IMR-90 (cell line): ENCODE data around the gene SCARF1. TPM values are rescaled to one million over a fixed set of nuclear protein-coding genes. Genes with fewer than 3 reads are reported as not detected.

Source experiments
- ATAC-seq: fragments of 200-7000 bp; cut with Tn5 transposase; 2 replicates; pipeline ENCODE4 v1.9.1; 2020; ENCODE audit warnings: low read depth, mild to moderate bottlenecking, moderate library complexity
- BruUV-seq: library from RNA; stranded (reverse); fragments of 400-500 nt; replicated peaks from 2 replicates; lab custom pipeline; 2021; lab: Mats Ljungman, UMichigan
- CTCF ChIA-PET: fragments of 300-600 bp; formaldehyde crosslinking; extraction: SDS; loops from one replicate; lab custom pipeline; 2021; ENCODE audit warnings: antibody characterized with exemption; lab: Yijun Ruan, JAX
- POLR2A ChIA-PET: fragments of 300-600 bp; sonication (Branson Sonifier 250); formaldehyde crosslinking; loops from one replicate; lab custom pipeline; 2022; ENCODE audit warnings: antibody characterized with exemption; ENCODE audit not compliant: unreplicated experiment; lab: Charles Lee
- DNase-seq: peaks from one replicate; pipeline ENCODE4 v3.0.0; 2013
- H2AFZ ChIP-seq: replicated peaks from 2 replicates; pipeline ENCODE3; 2013; ENCODE audit warnings: low read length, mild to moderate bottlenecking; ENCODE audit not compliant: poor library complexity
- H2AK5ac ChIP-seq: 2 replicates; pipeline ENCODE4 v1.6.1; 2013; ENCODE audit warnings: low read depth, low read length, inconsistent platforms
- H2AK9ac ChIP-seq: replicated peaks from 2 replicates; pipeline ENCODE3; 2013; ENCODE audit warnings: mild to moderate bottlenecking, low read depth, low read length, moderate library complexity; ENCODE audit not compliant: poor library complexity
- H2BK120ac ChIP-seq: 2 replicates; pipeline ENCODE4 v1.6.1; 2013; ENCODE audit warnings: low read depth, low read length, inconsistent platforms
- H2BK15ac ChIP-seq: 3 replicates; pipeline ENCODE4 v1.6.1; 2013; ENCODE audit warnings: low read depth, low read length, inconsistent platforms
- H2BK20ac ChIP-seq: 2 replicates; pipeline ENCODE4 v1.6.1; 2013; ENCODE audit warnings: low read depth, mild to moderate bottlenecking, inconsistent platforms, low read length, moderate library complexity
- H2BK5ac ChIP-seq: 2 replicates; pipeline ENCODE4 v1.6.1; 2013; ENCODE audit warnings: mild to moderate bottlenecking, low read depth, low read length, inconsistent platforms; ENCODE audit not compliant: poor library complexity, severe bottlenecking
- H3K14ac ChIP-seq: replicated peaks from 2 replicates; pipeline ENCODE4 v1.6.1; 2013; ENCODE audit warnings: low read depth, low read length, inconsistent platforms
- H3K18ac ChIP-seq: 2 replicates; pipeline ENCODE4 v1.6.1; 2013; ENCODE audit warnings: low read depth, low read length, control low read depth
- H3K23ac ChIP-seq: 2 replicates; pipeline ENCODE4 v1.6.1; 2013; ENCODE audit warnings: low read depth, low read length, inconsistent platforms
- H3K27ac ChIP-seq: 2 replicates; pipeline ENCODE4 v1.5.1; 2013; ENCODE audit warnings: mild to moderate bottlenecking, control low read depth, low read length; ENCODE audit not compliant: insufficient read depth
- H3K27me3 ChIP-seq: 2 replicates; pipeline ENCODE4 v1.6.1; 2013; ENCODE audit warnings: low read length; ENCODE audit not compliant: control insufficient read depth, insufficient read depth
- H3K36me3 ChIP-seq: 2 replicates; pipeline ENCODE4 v1.6.1; 2013; ENCODE audit warnings: low read length, mixed read lengths; ENCODE audit not compliant: control insufficient read depth, insufficient read depth
- H3K4ac ChIP-seq: 2 replicates; pipeline ENCODE4 v1.6.1; 2013; ENCODE audit warnings: low read depth, low read length, inconsistent platforms
- H3K4me1 ChIP-seq: 2 replicates; pipeline ENCODE4 v1.6.1; 2013; ENCODE audit warnings: low read length, mixed read lengths; ENCODE audit not compliant: control insufficient read depth, insufficient read depth
- H3K4me2 ChIP-seq: 2 replicates; pipeline ENCODE4 v1.6.1; 2013; ENCODE audit warnings: low read depth, mild to moderate bottlenecking, control low read depth, low read length, moderate library complexity
- H3K4me3 ChIP-seq: 2 replicates; pipeline ENCODE4 v1.5.1; 2013; ENCODE audit warnings: low read depth, mild to moderate bottlenecking, control low read depth, low read length, moderate library complexity; ENCODE audit not compliant: insufficient read depth
- H3K56ac ChIP-seq: 2 replicates; pipeline ENCODE4 v1.6.1; 2013; ENCODE audit warnings: low read length, inconsistent platforms; ENCODE audit not compliant: insufficient read depth; ENCODE audit errors: extremely low read depth
- H3K79me1 ChIP-seq, 2 experiments: 2 replicates each; pipeline ENCODE4 v1.6.1; 2013; ENCODE audit warnings: low read length in 2 of 2, inconsistent platforms in 1 of 2, low read depth in 1 of 2
- H3K9ac ChIP-seq: 2 replicates; pipeline ENCODE4 v1.6.1; 2013; ENCODE audit warnings: low read depth, low read length, control low read depth
- H3K9me1 ChIP-seq: 2 replicates; pipeline ENCODE4 v1.6.1; 2013; ENCODE audit warnings: low read length, inconsistent platforms; ENCODE audit not compliant: insufficient read depth
- H3K9me3 ChIP-seq: 2 replicates; pipeline ENCODE4 v1.6.1; 2013; ENCODE audit warnings: low read length; ENCODE audit not compliant: control insufficient read depth, insufficient read depth
- H4K20me1 ChIP-seq: 2 replicates; pipeline ENCODE4 v1.6.1; 2013; ENCODE audit warnings: low read length, inconsistent platforms; ENCODE audit not compliant: insufficient read depth
- H4K5ac ChIP-seq: 2 replicates; pipeline ENCODE4 v1.6.1; 2013; ENCODE audit warnings: mild to moderate bottlenecking, low read depth, low read length, control low read depth
- H4K8ac ChIP-seq, 2 experiments: 2 replicates each; pipeline ENCODE4 v1.6.1; 2013; ENCODE audit warnings: low read depth in 2 of 2, low read length in 2 of 2, control low read depth in 1 of 2, inconsistent platforms in 1 of 2
- H4K91ac ChIP-seq: 2 replicates; pipeline ENCODE4 v1.6.1; 2013; ENCODE audit warnings: low read depth, low read length, inconsistent platforms; ENCODE audit not compliant: insufficient read depth
- BHLHE40 ChIP-seq: fragments of 150-350 bp; IDR thresholded peaks from 2 replicates; pipeline ENCODE4 v1.6.1; 2016; ENCODE audit warnings: mild to moderate bottlenecking, low read depth, low read length
- CHD1 ChIP-seq: IDR thresholded peaks from 2 replicates; pipeline ENCODE4 v1.6.1; 2012; ENCODE audit warnings: low read depth, low read length, improper control_type of control experiment
- CTCF ChIP-seq: conservative IDR thresholded peaks from 2 replicates; pipeline ENCODE4 v1.5.1; 2012; ENCODE audit warnings: mild to moderate bottlenecking, low read depth, low read length, improper control_type of control experiment
- ELK1 ChIP-seq: fragments of 150-350 bp; IDR thresholded peaks from 2 replicates; pipeline ENCODE4 v1.6.1; 2016; ENCODE audit warnings: low read depth, mild to moderate bottlenecking, low read length, moderate library complexity, borderline replicate concordance
- FOS ChIP-seq: fragments of 150-350 bp; IDR thresholded peaks from 2 replicates; pipeline ENCODE4 v1.6.1; 2016; ENCODE audit warnings: low read depth, low read length
- MAFK ChIP-seq: IDR thresholded peaks from 2 replicates; pipeline ENCODE4 v1.6.1; 2012; ENCODE audit warnings: low read depth, low read length, improper control_type of control experiment
- MXI1 ChIP-seq: IDR thresholded peaks from 2 replicates; pipeline ENCODE4 v1.6.1; 2012; ENCODE audit warnings: low read depth, mild to moderate bottlenecking, low read length, moderate library complexity, borderline replicate concordance
- POLR2A ChIP-seq: IDR thresholded peaks from 2 replicates; pipeline ENCODE4 v1.6.1; 2012; ENCODE audit warnings: mild to moderate bottlenecking, low read depth, low read length
- RAD21 ChIP-seq: IDR thresholded peaks from 2 replicates; pipeline ENCODE4 v1.6.1; 2012; ENCODE audit warnings: low read length, improper control_type of control experiment
- RCOR1 ChIP-seq: IDR thresholded peaks from 2 replicates; pipeline ENCODE4 v1.6.1; 2012; ENCODE audit warnings: mild to moderate bottlenecking, low read length, improper control_type of control experiment; ENCODE audit not compliant: insufficient replicate concordance
- RFX5 ChIP-seq: IDR thresholded peaks from 2 replicates; pipeline ENCODE4 v1.8.0; 2012; ENCODE audit warnings: low read depth, mild to moderate bottlenecking, low read length, moderate library complexity
- SMC3 ChIP-seq: fragments of 150-350 bp; IDR thresholded peaks from 2 replicates; pipeline ENCODE4 v1.6.1; 2016; ENCODE audit warnings: low read depth, mild to moderate bottlenecking, antibody characterized with exemption, low read length, moderate library complexity
- USF2 ChIP-seq: fragments of 150-350 bp; IDR thresholded peaks from 2 replicates; pipeline ENCODE4 v1.6.1; 2017; ENCODE audit warnings: mild to moderate bottlenecking, antibody characterized with exemption, low read length, low read depth
- WGBS, 2 experiments: methylation state at CpG; one replicate each; pipeline versions ENCODE4 v1.1.5 to v1.1.7; 2013; ENCODE audit warnings: missing lambda C conversion rate in 2 of 2; ENCODE audit not compliant: insufficient read length in 1 of 2; ENCODE audit errors: extremely low coverage in 2 of 2; 5-methylcytosine and 5-hydroxymethylcytosine counted together
- dilution Hi-C: fragments of 300-500 bp; cut with HindIII; formaldehyde crosslinking; loops from one replicate; pipeline ENCODE4 v1.14.3; 2018; ENCODE audit warnings: low sequenced_read_pairs; ENCODE audit not compliant: unreplicated experiment
- in situ Hi-C: fragments of 300-500 bp; cut with MboI; formaldehyde crosslinking; loops from 3 replicates; pipeline ENCODE4 v1.14.3; 2019; ENCODE audit warnings: low sequenced_read_pairs, inconsistent platforms, mixed read lengths
- intact Hi-C: fragments of 100-400 bp; cut with micrococcal nuclease; formaldehyde crosslinking; loops from 2 replicates; pipeline ENCODE4 v1.10.0; 2022
- polyA plus RNA-seq, 3 experiments: library from polyadenylated mRNA; depleted of rRNA; stranded (reverse); fragments of >200 nt; gene quantifications; 2 replicates each; pipeline ENCODE4 v1.2.3, GENCODE V29; 2012; ENCODE audit warnings: low replicate concordance in 1 of 3
- total RNA-seq: library from RNA; depleted of rRNA; stranded (reverse); fragments of >200 nt; gene quantifications from 2 replicates; pipeline ENCODE4 v1.2.3, GENCODE V29; 2012

SCARF1 gene
- total and polyA plus RNA-seq, 2 of the 4 experiments (the other 2 are of a cell fraction): 0.18 to 0.43 TPM

- H4K5ac ChIP-seq: no peak overlapping the region
- H2BK20ac ChIP-seq: no peak overlapping the region
- no peaks in the 10 kb centered on the region for H3K36me3 ChIP-seq
- no peaks in the 10 kb centered on the region for H4K20me1 ChIP-seq
- H3K27ac ChIP-seq: no peak overlapping the region
- H4K8ac ChIP-seq: no peak overlapping the region
- H3K18ac ChIP-seq: no peak overlapping the region
- no peak overlapping the region for H3K4ac ChIP-seq
- no peaks in the 10 kb centered on the region for H3K4me1 ChIP-seq
- H4K91ac ChIP-seq: no peak overlapping the region
- H3K56ac ChIP-seq: no peak overlapping the region
- intact Hi-C loops (no loop called here), in situ Hi-C loops (no loop called here), dilution Hi-C loops (no loop called here)
- no peak overlapping the region for H3K4me2 ChIP-seq
- no peaks in the 10 kb centered on the region for H3K79me1 ChIP-seq
- 92% methylated on average over 23 of the region's 45 CpGs; no CpG with 5 or more reads in 1 of the 2 experiments for WGBS, 2 experiments
- no peak overlapping the region for H3K9ac ChIP-seq
- H3K9me3 ChIP-seq: no peaks in the 10 kb centered on the region
- H2AK9ac ChIP-seq: no peak overlapping the region
- no peak overlapping the region for H3K14ac ChIP-seq
- no peak for DNase-seq
- H3K23ac ChIP-seq: no peak overlapping the region
- no peak overlapping the region for H2BK5ac ChIP-seq
- no peak overlapping the region for H2BK15ac ChIP-seq
- H3K27me3 ChIP-seq: 0 out of 2 replicates have a peak, but pooled peaks cover 5% of the 10 kb centered on the region
- ChIA-PET POLR2A (no interaction called here), CTCF (no interaction called here)
- no TSS peak for BruUV-seq
- no peak overlapping the region for H3K4me3 ChIP-seq
- no peak overlapping the region for H2BK120ac ChIP-seq
- no peak for TF ChIP-seq RFX5
- no peak for TF ChIP-seq SMC3
- no peak for TF ChIP-seq RCOR1
- no peak for TF ChIP-seq ELK1
- no peak for TF ChIP-seq POLR2A
- no peak for TF ChIP-seq MAFK
- no peak for TF ChIP-seq FOS
- TF ChIP-seq CHD1: no peak
- no peak for TF ChIP-seq BHLHE40
- no peak for TF ChIP-seq RAD21
- TF ChIP-seq MXI1: no peak
- no peak for TF ChIP-seq CTCF
- TF ChIP-seq USF2: no peak
- no peak overlapping the region for H2AK5ac ChIP-seq
- ATAC-seq: no peak
- H3K9me1 ChIP-seq: no peaks in the 10 kb centered on the region
- no peak overlapping the region for H2AFZ ChIP-seq
Measured at GRCh38 chr17:1634841-1635650, 10.5 kb downstream of the SCARF1 start.
